Mesodermal cell (in vitro differentiated cells): ENCODE measurements around the gene RFX4.

Source experiments
- H3K27ac ChIP-seq: 2 replicates; pipeline ENCODE4 v1.7.0; 2013; ENCODE audit warnings: mild to moderate bottlenecking, low read depth, low read length, moderate library complexity; ENCODE audit not compliant: severe bottlenecking
- H3K36me3 ChIP-seq: 2 replicates; pipeline ENCODE4 v1.7.1; 2013; ENCODE audit warnings: mild to moderate bottlenecking, low read length, moderate library complexity; ENCODE audit not compliant: control insufficient read depth, insufficient read depth
- H3K4me1 ChIP-seq: one replicate; pipeline ENCODE4 v1.7.1; 2013; ENCODE audit warnings: mild to moderate bottlenecking, low read length; ENCODE audit not compliant: insufficient read depth, control insufficient read depth, poor library complexity, severe bottlenecking
- H3K4me3 ChIP-seq: 2 replicates; pipeline ENCODE4 v1.7.0; 2013; ENCODE audit warnings: low read length, control low read depth, mild to moderate bottlenecking; ENCODE audit not compliant: insufficient read depth, poor library complexity, severe bottlenecking; ENCODE audit errors: extremely low read depth
- H3K9me3 ChIP-seq: 2 replicates; pipeline ENCODE4 v1.7.1; 2013; ENCODE audit warnings: mild to moderate bottlenecking, low read length, moderate library complexity; ENCODE audit not compliant: control insufficient read depth
- WGBS, 2 experiments: methylation state at CpG; one replicate each; pipeline ENCODE4 v1.1.5; 2013; ENCODE audit warnings: missing lambda C conversion rate in 2 of 2; ENCODE audit not compliant: insufficient coverage in 2 of 2; 5-methylcytosine and 5-hydroxymethylcytosine counted together

RFX4 gene

GRCh38 chr12:106712768-106713167 lies 130.0 kb downstream of the RFX4 start:
- WGBS, 2 experiments = 94 to 97% methylated on average over 6 to 8 of the region's 8 CpGs
- Histone ChIP-seq H3K36me3 (no peaks in the 10 kb centered on the region), H3K27ac (no peak overlapping the region), H3K4me3 (no peak overlapping the region), H3K9me3 (no peaks in the 10 kb centered on the region), H3K4me1 (no peaks in the 10 kb centered on the region)

- WGBS, 2 experiments = 80 to 87% methylated on average over 1 to 3 of the region's 3 CpGs
These were observed 132.1 kb downstream of the RFX4 start for GRCh38 chr12:106714926-106715325.

GRCh38 chr12:106715582-106715981 lies 132.8 kb downstream of the RFX4 start:
- H3K9me3 ChIP-seq = no peaks in the 10 kb centered on the region
- no peaks in the 10 kb centered on the region for H3K36me3 ChIP-seq
- no peak overlapping the region for H3K27ac ChIP-seq
- no peaks in the 10 kb centered on the region for H3K4me1 ChIP-seq
- no peak overlapping the region for H3K4me3 ChIP-seq
- WGBS, 2 experiments = 97 to 100% methylated on average over 3 of the region's 4 CpGs

More at GRCh38 chr12:106714926-106715325, 132.1 kb downstream of the RFX4 start:
- Histone ChIP-seq H3K36me3 (no peaks in the 10 kb centered on the region), H3K4me3 (no peak overlapping the region), H3K4me1 (no peaks in the 10 kb centered on the region), H3K27ac (no peak overlapping the region), H3K9me3 (no peaks in the 10 kb centered on the region)

GRCh38 chr12:106717673-106718072 lies 134.9 kb downstream of the RFX4 start:
- Histone ChIP-seq H3K9me3 (no peaks in the 10 kb centered on the region), H3K4me3 (no peak overlapping the region), H3K36me3 (no peaks in the 10 kb centered on the region), H3K4me1 (no peaks in the 10 kb centered on the region), H3K27ac (no peak overlapping the region)
- 88 to 89% methylated on average over 1 of the region's 2 CpGs for WGBS, 2 experiments

GRCh38 chr12:106719879-106720278 lies 137.1 kb downstream of the RFX4 start:
- Histone ChIP-seq H3K27ac (no peak overlapping the region), H3K36me3 (no peaks in the 10 kb centered on the region), H3K9me3 (no peaks in the 10 kb centered on the region), H3K4me3 (no peak overlapping the region), H3K4me1 (no peaks in the 10 kb centered on the region)
- WGBS, 2 experiments = 98 to 100% methylated on average over 2 to 5 of the region's 6 CpGs

GRCh38 chr12:106720696-106721095 lies 137.9 kb downstream of the RFX4 start:
- no peaks in the 10 kb centered on the region for H3K4me1 ChIP-seq
- H3K9me3 ChIP-seq = no peaks in the 10 kb centered on the region
- no peaks in the 10 kb centered on the region for H3K36me3 ChIP-seq
- WGBS, 2 experiments = 96 to 98% methylated on average over 4 to 5 of the region's 6 CpGs
- H3K4me3 ChIP-seq = no peak overlapping the region
- no peak overlapping the region for H3K27ac ChIP-seq

- Histone ChIP-seq H3K4me1 (no peaks in the 10 kb centered on the region), H3K27ac (no peak overlapping the region), H3K9me3 (no peaks in the 10 kb centered on the region), H3K36me3 (no peaks in the 10 kb centered on the region), H3K4me3 (no peak overlapping the region)
- WGBS, 2 experiments = 100% methylated on average over 1 of the region's 1 CpG; no CpG with 5 or more reads in 1 of the 2 experiments
These were observed 139.1 kb downstream of the RFX4 start for GRCh38 chr12:106721915-106722314.

- H3K4me3 ChIP-seq = no peak overlapping the region
- H3K36me3 ChIP-seq = no peaks in the 10 kb centered on the region
- WGBS, 2 experiments = 14 to 73% methylated on average over 2 to 3 of the region's 3 CpGs
- no peaks in the 10 kb centered on the region for H3K4me1 ChIP-seq
- H3K9me3 ChIP-seq = no peaks in the 10 kb centered on the region
- no peak overlapping the region for H3K27ac ChIP-seq
These were observed 140.0 kb downstream of the RFX4 start for GRCh38 chr12:106722837-106723236.

GRCh38 chr12:106723416-106723815 lies 140.6 kb downstream of the RFX4 start:
- no peaks in the 10 kb centered on the region for H3K4me1 ChIP-seq
- 90 to 100% methylated on average over 1 to 2 of the region's 3 CpGs for WGBS, 2 experiments
- H3K27ac ChIP-seq = no peak overlapping the region
- H3K36me3 ChIP-seq = no peaks in the 10 kb centered on the region
- no peaks in the 10 kb centered on the region for H3K9me3 ChIP-seq
- no peak overlapping the region for H3K4me3 ChIP-seq

- H3K4me1 ChIP-seq = no peaks in the 10 kb centered on the region
- no peaks in the 10 kb centered on the region for H3K9me3 ChIP-seq
- H3K36me3 ChIP-seq = no peaks in the 10 kb centered on the region
- H3K27ac ChIP-seq = no peak overlapping the region
- no peak overlapping the region for H3K4me3 ChIP-seq
- WGBS, 2 experiments = no CpG with 5 or more reads among the region's 1 CpG
These were observed 141.3 kb downstream of the RFX4 start for GRCh38 chr12:106724116-106724515.

GRCh38 chr12:106724934-106725333 lies 142.1 kb downstream of the RFX4 start:
- Histone ChIP-seq H3K27ac (no peak overlapping the region), H3K4me3 (no peak overlapping the region), H3K4me1 (no peaks in the 10 kb centered on the region), H3K9me3 (no peaks in the 10 kb centered on the region), H3K36me3 (no peaks in the 10 kb centered on the region)
- 92 to 94% methylated on average over 2 to 3 of the region's 6 CpGs for WGBS, 2 experiments
